Osteoblast (primary cell): ENCODE results near the gene BMI1. TPM values are rescaled to one million over a fixed set of nuclear protein-coding genes. Genes with fewer than 3 reads are reported as not detected.

Experiments used
- DNase-seq: peaks from one replicate; pipeline ENCODE4 v3.0.0; 2011; ENCODE audit warnings: low spot score, mixed read lengths; ENCODE audit not compliant: insufficient read length; ENCODE audit errors: missing footprints
- H2AFZ ChIP-seq: 2 replicates; pipeline ENCODE4 v1.6.0; 2011; ENCODE audit warnings: mild to moderate bottlenecking, low read length
- H3K27ac ChIP-seq: 2 replicates; pipeline ENCODE4 v1.5.1; 2011; ENCODE audit warnings: mild to moderate bottlenecking, low read depth, low read length, moderate library complexity
- H3K27me3 ChIP-seq: 2 replicates; pipeline ENCODE4 v1.6.0; 2012; ENCODE audit warnings: mild to moderate bottlenecking, control low read depth, inconsistent platforms, low read length, moderate library complexity; ENCODE audit not compliant: insufficient read depth
- H3K36me3 ChIP-seq: 2 replicates; pipeline ENCODE4 v1.5.1; 2011; ENCODE audit warnings: mild to moderate bottlenecking, low read length, control low read depth, moderate library complexity; ENCODE audit not compliant: insufficient read depth
- H3K4me1 ChIP-seq: 2 replicates; pipeline ENCODE4 v1.5.1; 2011; ENCODE audit warnings: mild to moderate bottlenecking, low read length, control low read depth, moderate library complexity; ENCODE audit not compliant: insufficient read depth
- H3K4me2 ChIP-seq: 2 replicates; pipeline ENCODE4 v1.6.0; 2011; ENCODE audit warnings: mild to moderate bottlenecking, low read length; ENCODE audit not compliant: insufficient read depth
- H3K4me3 ChIP-seq: fragments of 200-600 bp; sonication (generic); 3 replicates; pipeline ENCODE4 v1.5.1; 2012; ENCODE audit warnings: mild to moderate bottlenecking, low read length, inconsistent platforms; ENCODE audit not compliant: insufficient read depth
- H3K79me2 ChIP-seq: 2 replicates; pipeline ENCODE4 v1.6.0; 2012; ENCODE audit warnings: mild to moderate bottlenecking, low read length, control low read depth, inconsistent platforms; ENCODE audit not compliant: insufficient read depth
- H3K9me3 ChIP-seq: 2 replicates; pipeline ENCODE4 v1.5.1; 2011; ENCODE audit warnings: low read depth, low read length, control low read depth
- H4K20me1 ChIP-seq: 2 replicates; pipeline ENCODE4 v1.6.0; 2012; ENCODE audit warnings: mild to moderate bottlenecking, low read length, control low read depth; ENCODE audit not compliant: insufficient read depth
- small RNA-seq: library from RNA; depleted of rRNA; stranded (forward); fragments of <200 nt; gene quantifications from one replicate; pipeline ENCODE3, GENCODE V24; 2012
- total RNA-seq: library from RNA; depleted of rRNA; stranded (reverse); fragments of >200 nt; gene quantifications from 2 replicates; pipeline ENCODE4 v1.2.3, GENCODE V29; 2012
- TF ChIP-seq, protein P1 (sequence below): IDR thresholded peaks from 2 replicates; pipeline ENCODE4 v1.5.1; 2011; ENCODE audit warnings: mild to moderate bottlenecking, low read depth, low read length, moderate library complexity; ENCODE audit errors: extremely low read depth

Gene BMI1
- total RNA-seq, 1 donor = 73.1 TPM

DNA sequence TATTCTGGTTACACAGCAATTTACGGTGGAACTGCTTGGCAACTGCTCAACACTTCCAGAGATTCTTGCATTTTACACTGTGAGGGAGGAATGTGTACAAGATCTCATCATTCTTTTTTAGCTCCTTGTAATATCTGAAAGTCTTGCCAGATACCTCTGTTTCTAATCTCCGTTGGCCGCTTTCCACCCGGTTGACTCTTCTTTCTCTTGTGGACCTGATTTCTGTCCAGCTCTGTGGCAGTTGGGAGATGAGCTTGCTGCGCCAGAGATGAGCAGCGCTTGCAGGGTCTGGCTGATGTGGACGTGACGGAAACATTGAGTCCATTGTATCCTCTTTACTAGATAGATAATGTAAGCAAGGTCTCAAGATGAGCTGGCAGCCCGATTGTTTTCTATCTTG, 52.0 kb downstream of the BMI1 start:
- no peak for DNase-seq
- Histone ChIP-seq H4K20me1 (no peaks in the 10 kb centered on the region), H2AFZ (no peak overlapping the region), H3K27me3 (no peaks in the 10 kb centered on the region), H3K9me3 (no peaks in the 10 kb centered on the region), H3K4me3 (no peak overlapping the region), H3K79me2 (no peaks in the 10 kb centered on the region), H3K27ac (no peak overlapping the region), H3K4me2 (no peak overlapping the region), H3K4me1 (no peaks in the 10 kb centered on the region), H3K36me3 (no peaks in the 10 kb centered on the region)
- TF ChIP-seq, protein P1, sequence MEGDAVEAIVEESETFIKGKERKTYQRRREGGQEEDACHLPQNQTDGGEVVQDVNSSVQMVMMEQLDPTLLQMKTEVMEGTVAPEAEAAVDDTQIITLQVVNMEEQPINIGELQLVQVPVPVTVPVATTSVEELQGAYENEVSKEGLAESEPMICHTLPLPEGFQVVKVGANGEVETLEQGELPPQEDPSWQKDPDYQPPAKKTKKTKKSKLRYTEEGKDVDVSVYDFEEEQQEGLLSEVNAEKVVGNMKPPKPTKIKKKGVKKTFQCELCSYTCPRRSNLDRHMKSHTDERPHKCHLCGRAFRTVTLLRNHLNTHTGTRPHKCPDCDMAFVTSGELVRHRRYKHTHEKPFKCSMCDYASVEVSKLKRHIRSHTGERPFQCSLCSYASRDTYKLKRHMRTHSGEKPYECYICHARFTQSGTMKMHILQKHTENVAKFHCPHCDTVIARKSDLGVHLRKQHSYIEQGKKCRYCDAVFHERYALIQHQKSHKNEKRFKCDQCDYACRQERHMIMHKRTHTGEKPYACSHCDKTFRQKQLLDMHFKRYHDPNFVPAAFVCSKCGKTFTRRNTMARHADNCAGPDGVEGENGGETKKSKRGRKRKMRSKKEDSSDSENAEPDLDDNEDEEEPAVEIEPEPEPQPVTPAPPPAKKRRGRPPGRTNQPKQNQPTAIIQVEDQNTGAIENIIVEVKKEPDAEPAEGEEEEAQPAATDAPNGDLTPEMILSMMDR = no peak

DNA sequence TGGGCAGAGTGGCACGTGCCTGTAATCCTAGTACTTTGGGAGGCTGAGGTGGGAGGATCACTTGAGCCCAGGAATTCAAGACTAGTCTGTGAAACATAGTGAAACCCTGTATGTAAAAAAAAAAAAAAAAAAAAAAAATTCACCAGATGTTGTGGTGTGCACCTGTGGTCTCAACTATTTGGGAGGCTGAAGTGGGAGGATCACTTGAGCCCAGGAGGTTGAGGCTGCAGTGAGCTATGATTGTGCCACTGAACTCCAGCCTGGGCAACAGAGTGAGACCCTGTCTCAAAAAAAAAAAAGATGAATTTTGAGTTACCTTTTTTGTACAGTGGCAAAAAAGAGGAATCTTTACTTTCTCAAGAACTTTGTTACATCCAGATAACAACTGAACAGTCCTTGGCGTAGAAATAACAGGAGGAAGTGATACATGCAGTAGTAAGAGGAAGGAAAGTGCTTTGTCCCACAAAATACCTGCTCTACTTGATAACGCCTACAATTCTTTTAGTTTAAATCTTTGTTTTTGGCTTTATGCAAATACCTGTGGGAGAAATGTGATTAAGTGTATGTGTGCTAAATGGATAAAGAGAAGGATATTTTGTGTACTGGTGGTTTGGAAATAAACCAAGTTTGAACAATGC, 53.7 kb downstream of the BMI1 start:
- H3K79me2 ChIP-seq = no peaks in the 10 kb centered on the region
- H4K20me1 ChIP-seq = no peaks in the 10 kb centered on the region
- H3K36me3 ChIP-seq = no peaks in the 10 kb centered on the region
- H3K27ac ChIP-seq = no peak overlapping the region
- H3K4me3 ChIP-seq = no peak overlapping the region
- H3K9me3 ChIP-seq = no peaks in the 10 kb centered on the region
- no peak for DNase-seq
- TF ChIP-seq, protein P1 = no peak
- H2AFZ ChIP-seq = no peak overlapping the region
- no peak overlapping the region for H3K4me2 ChIP-seq
- H3K27me3 ChIP-seq = no peaks in the 10 kb centered on the region
- H3K4me1 ChIP-seq = no peaks in the 10 kb centered on the region

DNA sequence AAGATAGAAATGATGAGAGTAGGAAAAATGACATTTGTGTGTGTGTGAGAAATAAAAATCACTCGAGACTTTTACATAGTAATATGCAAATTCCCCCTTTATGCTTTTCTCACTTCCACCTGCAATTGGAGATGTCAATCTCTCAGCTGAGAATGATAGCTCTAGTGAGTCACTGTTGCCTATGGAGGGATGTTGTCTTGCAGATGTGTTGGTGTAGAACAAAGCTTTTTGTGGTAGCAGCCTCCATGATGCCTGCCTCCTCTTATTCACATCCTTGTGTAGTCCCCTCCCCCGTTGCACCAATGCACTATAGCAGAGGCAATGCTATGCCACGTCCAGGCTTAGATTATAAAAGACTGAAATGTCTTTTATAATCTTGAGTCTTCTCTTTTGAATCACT, 58.2 kb downstream of the BMI1 start:
- no peak for DNase-seq
- no peak overlapping the region for H3K4me3 ChIP-seq
- no peaks in the 10 kb centered on the region for H3K36me3 ChIP-seq
- no peaks in the 10 kb centered on the region for H4K20me1 ChIP-seq
- no peaks in the 10 kb centered on the region for H3K27me3 ChIP-seq
- no peaks in the 10 kb centered on the region for H3K4me1 ChIP-seq
- no peaks in the 10 kb centered on the region for H3K9me3 ChIP-seq
- H3K4me2 ChIP-seq = no peak overlapping the region
- no peak overlapping the region for H2AFZ ChIP-seq
- H3K79me2 ChIP-seq = no peaks in the 10 kb centered on the region
- no peak overlapping the region for H3K27ac ChIP-seq
- TF ChIP-seq, protein P1 = no peak

Small RNA genes lying within 50 kb of the gene (small RNA-seq; reads per million reads assigned to genes)
- not detected for gene AL158211.3

Other genes with a start within 250 kb of the BMI1 start
- not detected in 2 replicates for gene EBLN1, start 103.1 kb upstream of the BMI1 start, total RNA-seq
- 49.2 and 53.9 TPM in 2 replicates for gene COMMD3, start 4.7 kb upstream of the BMI1 start, total RNA-seq
- not detected in 2 replicates for gene SPAG6, start 24.4 kb downstream of the BMI1 start, total RNA-seq